ENCODE measurements around the gene PHC2.

Gene PHC2, protein sequence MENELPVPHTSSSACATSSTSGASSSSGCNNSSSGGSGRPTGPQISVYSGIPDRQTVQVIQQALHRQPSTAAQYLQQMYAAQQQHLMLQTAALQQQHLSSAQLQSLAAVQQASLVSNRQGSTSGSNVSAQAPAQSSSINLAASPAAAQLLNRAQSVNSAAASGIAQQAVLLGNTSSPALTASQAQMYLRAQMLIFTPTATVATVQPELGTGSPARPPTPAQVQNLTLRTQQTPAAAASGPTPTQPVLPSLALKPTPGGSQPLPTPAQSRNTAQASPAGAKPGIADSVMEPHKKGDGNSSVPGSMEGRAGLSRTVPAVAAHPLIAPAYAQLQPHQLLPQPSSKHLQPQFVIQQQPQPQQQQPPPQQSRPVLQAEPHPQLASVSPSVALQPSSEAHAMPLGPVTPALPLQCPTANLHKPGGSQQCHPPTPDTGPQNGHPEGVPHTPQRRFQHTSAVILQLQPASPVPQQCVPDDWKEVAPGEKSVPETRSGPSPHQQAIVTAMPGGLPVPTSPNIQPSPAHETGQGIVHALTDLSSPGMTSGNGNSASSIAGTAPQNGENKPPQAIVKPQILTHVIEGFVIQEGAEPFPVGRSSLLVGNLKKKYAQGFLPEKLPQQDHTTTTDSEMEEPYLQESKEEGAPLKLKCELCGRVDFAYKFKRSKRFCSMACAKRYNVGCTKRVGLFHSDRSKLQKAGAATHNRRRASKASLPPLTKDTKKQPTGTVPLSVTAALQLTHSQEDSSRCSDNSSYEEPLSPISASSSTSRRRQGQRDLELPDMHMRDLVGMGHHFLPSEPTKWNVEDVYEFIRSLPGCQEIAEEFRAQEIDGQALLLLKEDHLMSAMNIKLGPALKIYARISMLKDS

GRCh38 chr1:33430692-33431593, at the start of gene PHC2:
Gene PHC2, minus strand, starts transcription at chr1:33431095. Its CDS starts 55,556 bp downstream, at chr1:33375539.
- Histone ChIP-seq H3K9me3 (no peaks in the 10 kb centered on the region), H3K36me3 (no peaks in the 10 kb centered on the region), H3K4me3 (peak within 1 kb of the TSS; percentile 70 to 72), H3K27ac (peak within 1 kb of the TSS; percentile 69 to 75), H3K27me3 (no peaks in the 10 kb centered on the region), H3K4me1 (peaks cover 0 to 17% (median 7%) of the 10 kb centered on the region in 4 donors)
- intact Hi-C loops (cut with DNase I; ENCODE audit: low total_unique reads) = loop anchor here (5.0 kb wide), 1 partner anchor 41 kb away; the partner anchor contains the start of gene ZSCAN20
- TF ChIP-seq, protein P1, sequence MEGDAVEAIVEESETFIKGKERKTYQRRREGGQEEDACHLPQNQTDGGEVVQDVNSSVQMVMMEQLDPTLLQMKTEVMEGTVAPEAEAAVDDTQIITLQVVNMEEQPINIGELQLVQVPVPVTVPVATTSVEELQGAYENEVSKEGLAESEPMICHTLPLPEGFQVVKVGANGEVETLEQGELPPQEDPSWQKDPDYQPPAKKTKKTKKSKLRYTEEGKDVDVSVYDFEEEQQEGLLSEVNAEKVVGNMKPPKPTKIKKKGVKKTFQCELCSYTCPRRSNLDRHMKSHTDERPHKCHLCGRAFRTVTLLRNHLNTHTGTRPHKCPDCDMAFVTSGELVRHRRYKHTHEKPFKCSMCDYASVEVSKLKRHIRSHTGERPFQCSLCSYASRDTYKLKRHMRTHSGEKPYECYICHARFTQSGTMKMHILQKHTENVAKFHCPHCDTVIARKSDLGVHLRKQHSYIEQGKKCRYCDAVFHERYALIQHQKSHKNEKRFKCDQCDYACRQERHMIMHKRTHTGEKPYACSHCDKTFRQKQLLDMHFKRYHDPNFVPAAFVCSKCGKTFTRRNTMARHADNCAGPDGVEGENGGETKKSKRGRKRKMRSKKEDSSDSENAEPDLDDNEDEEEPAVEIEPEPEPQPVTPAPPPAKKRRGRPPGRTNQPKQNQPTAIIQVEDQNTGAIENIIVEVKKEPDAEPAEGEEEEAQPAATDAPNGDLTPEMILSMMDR (IDR thresholded peaks at IDR 0.05) = peak; percentile 20 to 21
- DNase-seq = peak; percentile 98

- no peaks in the 10 kb centered on the region for H3K9me3 ChIP-seq
- no peak overlapping the region for H3K4me3 ChIP-seq
- H3K27ac ChIP-seq = no peak overlapping the region
- H3K36me3 ChIP-seq = peaks cover 14 to 35% (median 16%) of the 10 kb centered on the region in 3 donors
- no peak for DNase-seq
- intact Hi-C loops (cut with DNase I; ENCODE audit: low total_unique reads) = no loop called here
- H3K4me1 ChIP-seq = peaks cover 0 to 18% (median 14%) of the 10 kb centered on the region in 4 donors
- no peaks in the 10 kb centered on the region for H3K27me3 ChIP-seq
- TF ChIP-seq, protein P1 (IDR thresholded peaks at IDR 0.05) = no peak
Observed at GRCh38 chr1:33477451-33477850, 46.6 kb upstream of the PHC2 start.

DNA sequence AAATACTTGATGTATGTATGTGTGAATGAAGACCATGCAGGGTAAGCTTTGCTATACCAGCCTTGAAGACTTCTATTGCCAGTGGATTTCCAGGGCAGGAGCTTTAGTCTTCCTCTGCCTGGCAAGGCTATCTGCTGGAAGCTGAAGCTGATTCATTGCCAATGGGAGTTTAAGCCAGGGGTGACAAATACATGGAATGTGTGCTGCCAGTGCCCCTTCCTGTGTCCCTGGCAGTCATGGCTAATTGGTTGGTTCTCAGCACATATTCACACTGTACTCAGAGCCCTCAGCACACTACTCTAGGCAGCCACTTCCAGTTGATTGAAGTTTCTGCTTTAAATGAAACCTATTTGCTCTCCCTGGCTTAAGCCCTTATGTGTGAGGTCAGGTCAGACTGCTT, 43.0 kb upstream of the PHC2 start:
- H3K4me3 ChIP-seq = no peak overlapping the region
- H3K27ac ChIP-seq = peak overlapping the region; percentile 7 to 26
- intact Hi-C loops (cut with DNase I; ENCODE audit: low total_unique reads) = loop anchor here (5.0 kb wide), 1 partner anchor 42 kb away; the partner anchor contains the start of gene PHC2
- no peak for DNase-seq
- peaks cover 0 to 33% (median 27%) of the 10 kb centered on the region in 4 donors for H3K4me1 ChIP-seq
- TF ChIP-seq, protein P1 (IDR thresholded peaks at IDR 0.05) = no peak
- no peaks in the 10 kb centered on the region for H3K9me3 ChIP-seq
- H3K27me3 ChIP-seq = no peaks in the 10 kb centered on the region
- H3K36me3 ChIP-seq = peaks cover 0 to under 1% (median 0%) of the 10 kb centered on the region in 3 donors

DNA sequence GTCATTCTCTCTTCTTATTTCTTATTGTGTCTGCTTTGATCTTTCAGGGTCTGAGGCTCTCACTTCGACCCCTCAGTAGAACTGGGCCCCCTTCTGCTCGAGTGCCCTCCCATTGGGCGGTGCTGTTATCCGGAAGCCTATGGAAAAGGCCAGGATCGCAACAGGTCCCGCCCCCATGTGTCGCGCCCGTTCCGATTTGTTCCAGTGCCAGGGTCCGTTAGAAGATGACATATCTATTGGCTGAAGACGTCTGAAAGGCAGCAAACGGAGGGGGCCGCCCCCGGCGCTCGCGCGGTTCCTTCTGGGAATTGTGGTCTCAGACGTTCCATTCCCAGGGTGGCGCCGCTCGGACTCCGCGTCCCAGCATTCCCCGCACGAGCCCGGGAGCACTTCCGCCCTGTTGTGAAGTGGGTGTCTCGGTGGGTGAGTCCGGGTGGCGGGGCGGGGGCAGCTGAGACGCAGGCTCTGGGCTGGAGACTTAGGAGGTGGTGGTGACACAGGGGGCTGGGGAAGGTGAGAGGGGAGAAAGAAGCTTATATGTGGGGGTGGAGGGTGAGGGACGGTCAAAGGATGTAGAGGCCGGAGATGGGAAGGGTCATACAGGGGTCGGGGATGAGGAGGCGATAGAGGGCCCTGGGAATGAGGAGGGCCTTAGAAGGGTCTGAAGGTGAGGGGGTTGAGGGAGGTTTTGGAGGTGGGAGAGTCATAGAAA, 41.5 kb upstream of the PHC2 start, which contains the start of gene ZSCAN20:
ZSCAN20 (plus strand) TSS at position 377 of the 712 bp plus-strand sequence. CDS start 6,644 bp downstream, outside the sequence.
- TF ChIP-seq, protein P1 (IDR thresholded peaks at IDR 0.05) = no peak
- H3K27me3 ChIP-seq = no peaks in the 10 kb centered on the region
- peak; percentile 97 to 99 for DNase-seq
- no peaks in the 10 kb centered on the region for H3K9me3 ChIP-seq
- no peaks in the 10 kb centered on the region for H3K36me3 ChIP-seq
- peak within 1 kb of the TSS; percentile 77 to 90 for H3K27ac ChIP-seq
- intact Hi-C loops (cut with DNase I; ENCODE audit: low total_unique reads) = loop anchor here (5.0 kb wide), 1 partner anchor 40 kb away; the partner anchor contains the start of gene PHC2
- H3K4me1 ChIP-seq = peaks cover 0 to 33% (median 27%) of the 10 kb centered on the region in 4 donors
- peak within 1 kb of the TSS; percentile 58 to 74 for H3K4me3 ChIP-seq
